DMS53 treated with DMSO at 0.1 percent for 48 hours (cell line): ENCODE data around the gene ZNF829.

Experiments used
- DNase-seq: peaks from one replicate; lab custom pipeline; 2025; ENCODE audit not compliant: unreplicated experiment; lab: John Stamatoyannopoulos, UW

The ZNF829 gene

GRCh38 chr19:36915992-36916830, at the start of gene ZNF829, which contains the start of gene ZNF568:
Gene ZNF829, minus strand, starts transcription at chr19:36916291. Its CDS starts 1,124 bp downstream, at chr19:36915167.
Gene ZNF568, plus strand, starts transcription at chr19:36916332. Its CDS starts 6,439 bp downstream, at chr19:36922771.
- peak; percentile 92 for DNase-seq

- peak; percentile 32 for DNase-seq
These were observed 47.2 kb upstream of the ZNF829 start for GRCh38 chr19:36963280-36963679.

GRCh38 chr19:36962346-36962745, 46.3 kb upstream of the ZNF829 start:
- no peak for DNase-seq

- DNase-seq: no peak
These were observed 34.4 kb upstream of the ZNF829 start for GRCh38 chr19:36950335-36951119.

- DNase-seq: peak; percentile 32
These were observed 23.1 kb upstream of the ZNF829 start for GRCh38 chr19:36939153-36939552.

GRCh38 chr19:36931684-36932083, 15.6 kb upstream of the ZNF829 start:
- no peak for DNase-seq

GRCh38 chr19:36918090-36918489, 2.0 kb upstream of the ZNF829 start:
- DNase-seq: no peak

DNA sequence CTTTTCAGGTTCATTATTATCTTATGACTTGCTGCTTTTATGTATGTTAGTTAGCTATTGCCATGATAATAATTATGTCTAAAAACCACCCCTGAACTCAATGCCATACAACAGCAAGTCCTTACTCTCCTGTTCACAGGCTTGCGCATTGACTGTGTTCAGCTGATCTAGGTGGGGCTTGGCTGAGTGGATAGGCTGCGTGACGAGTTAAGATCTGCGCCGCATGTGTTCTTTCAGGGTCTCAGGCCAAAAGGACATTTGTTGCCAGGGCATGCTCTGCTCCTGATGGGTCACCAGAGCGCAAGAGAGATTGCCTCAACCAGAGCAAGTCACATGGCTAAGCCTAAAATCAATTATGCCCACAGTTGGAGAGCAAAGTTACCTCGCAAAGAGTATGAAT, 900 bp upstream of the ZNF829 start:
- no peak for DNase-seq

DNA sequence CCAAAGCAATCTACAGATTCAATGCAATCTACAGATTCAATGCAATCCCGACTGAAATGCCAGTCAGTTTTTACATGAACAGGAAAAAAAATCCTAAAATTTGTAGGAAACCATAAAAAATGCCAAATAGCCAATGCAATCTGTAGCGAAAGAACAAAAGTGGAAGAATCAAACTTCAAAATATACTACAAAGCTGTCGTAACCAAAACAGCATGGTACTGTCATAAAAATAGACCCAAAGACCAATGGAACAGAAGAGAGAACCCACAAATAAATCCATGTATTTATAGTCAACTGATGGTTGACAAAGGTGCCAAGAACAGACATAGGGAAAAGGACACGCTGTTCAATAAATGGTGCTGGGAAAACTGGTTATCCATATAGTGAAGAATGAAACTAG, 17.7 kb downstream of the ZNF829 start:
- no peak for DNase-seq

DNA sequence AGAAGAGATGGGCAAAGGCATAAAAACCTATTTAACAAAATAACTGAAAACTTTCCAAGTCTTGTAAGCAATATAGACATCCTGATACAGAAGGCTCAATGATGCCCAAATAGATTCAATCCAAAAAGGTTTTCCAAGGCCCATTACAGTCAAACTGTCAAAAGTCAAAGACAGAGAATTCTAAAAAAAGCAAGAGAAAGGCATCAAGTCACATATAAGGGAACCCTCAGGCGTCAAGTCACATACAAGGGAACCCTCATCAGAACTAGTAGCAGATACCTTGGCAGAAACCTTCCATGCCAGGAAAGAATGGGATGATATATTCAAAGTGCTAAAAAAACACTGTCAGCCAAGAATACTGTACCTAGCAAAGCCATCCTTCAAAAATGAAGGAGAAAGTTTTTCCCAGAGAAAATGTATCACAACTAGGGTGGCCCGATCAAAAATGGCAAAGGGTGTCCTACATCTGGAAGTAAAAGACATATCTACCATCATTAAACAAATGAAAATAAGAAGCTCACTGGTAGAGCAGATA, 21.2 kb downstream of the ZNF829 start:
- no peak for DNase-seq

- no peak for DNase-seq
These were observed 24.2 kb downstream of the ZNF829 start for GRCh38 chr19:36891768-36892357.

- DNase-seq: no peak
These were observed 38.8 kb downstream of the ZNF829 start for GRCh38 chr19:36876993-36877938.

DNA sequence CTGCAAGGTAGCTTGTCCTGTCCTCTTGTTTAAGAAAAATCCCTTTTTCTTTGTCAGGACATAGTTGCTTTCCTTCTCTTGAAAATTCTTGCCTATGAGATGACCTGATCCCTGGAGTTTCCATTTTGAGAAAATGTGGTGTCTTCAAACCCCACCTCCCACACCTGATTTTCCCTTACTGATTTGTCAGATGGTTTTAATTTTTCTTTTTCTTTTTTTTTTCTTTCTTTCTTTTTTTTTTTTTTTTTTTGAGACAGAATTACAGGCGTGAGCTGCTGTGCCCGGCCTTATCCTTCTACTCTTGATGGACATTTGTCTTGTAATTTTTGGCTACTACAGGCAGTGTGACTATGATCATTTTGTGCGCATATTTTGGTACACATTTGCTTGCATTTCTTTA, 64.2 kb downstream of the ZNF829 start:
- DNase-seq: no peak

GRCh38 chr19:36850559-36851442, 65.3 kb downstream of the ZNF829 start, which contains the start of gene ZNF345:
Gene ZNF345, plus strand, starts transcription at chr19:36850876. Its CDS starts 25,955 bp downstream, at chr19:36876831.
- DNase-seq: peak; percentile 94

- peak; percentile 90 for DNase-seq
These were observed 66.2 kb downstream of the ZNF829 start for GRCh38 chr19:36849701-36850558.

DNA sequence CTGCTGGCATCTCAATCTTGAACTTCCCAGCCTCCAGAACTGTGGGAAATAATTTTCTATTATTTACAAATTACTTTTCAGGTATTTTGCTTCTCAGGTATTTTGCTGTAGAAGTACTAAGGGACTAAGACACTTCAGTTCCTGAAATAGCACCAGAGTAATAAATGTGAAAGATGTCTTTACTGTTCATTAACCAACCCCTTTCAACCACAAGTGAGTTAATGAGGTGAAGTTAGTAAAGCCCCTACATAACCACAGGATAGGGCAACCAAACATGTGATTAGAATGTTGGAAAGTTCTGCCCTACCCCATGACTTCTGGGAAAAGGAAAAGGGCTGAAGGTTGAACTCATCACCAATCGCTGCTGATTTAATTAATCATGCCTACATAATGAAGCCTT, 68.1 kb downstream of the ZNF829 start:
- no peak for DNase-seq

GRCh38 chr19:36838784-36839324, 77.2 kb downstream of the ZNF829 start:
- DNase-seq: no peak
